NT2/D1 (cell line): ENCODE measurements around the gene IL16.

Experiments
- SUZ12 ChIP-seq: IDR thresholded peaks from 2 replicates; pipeline ENCODE4 v1.6.1; 2011; ENCODE audit not compliant: insufficient read length, insufficient read depth; ENCODE audit errors: extremely low read depth
- YY1 ChIP-seq: IDR thresholded peaks from 2 replicates; pipeline ENCODE4 v1.6.1; 2011; ENCODE audit not compliant: insufficient read length, insufficient read depth
- ZNF274 ChIP-seq: IDR thresholded peaks from 2 replicates; pipeline ENCODE4 v1.6.1; 2011; ENCODE audit warnings: mild to moderate bottlenecking, low read depth, low read length

- no peak for TF ChIP-seq YY1
- no peak for TF ChIP-seq SUZ12
- no peak for TF ChIP-seq ZNF274
These were observed 14.7 kb downstream of the IL16 start for GRCh38 chr15:81211376-81211775.
